Measurements from ENCODE around the gene SUMF2. TPM values are rescaled to one million over a fixed set of nuclear protein-coding genes. Genes with fewer than 3 reads are reported as not detected.
"Not testable (repeated sequence)": the region's sequence is repeated elsewhere in the genome, so short reads cannot be mapped to it uniquely, and the experiment has no call there.

SUMF2 gene
- total and polyA plus RNA-seq, 4 donors, result 92.1 to 147 (median 128) TPM

DNA sequence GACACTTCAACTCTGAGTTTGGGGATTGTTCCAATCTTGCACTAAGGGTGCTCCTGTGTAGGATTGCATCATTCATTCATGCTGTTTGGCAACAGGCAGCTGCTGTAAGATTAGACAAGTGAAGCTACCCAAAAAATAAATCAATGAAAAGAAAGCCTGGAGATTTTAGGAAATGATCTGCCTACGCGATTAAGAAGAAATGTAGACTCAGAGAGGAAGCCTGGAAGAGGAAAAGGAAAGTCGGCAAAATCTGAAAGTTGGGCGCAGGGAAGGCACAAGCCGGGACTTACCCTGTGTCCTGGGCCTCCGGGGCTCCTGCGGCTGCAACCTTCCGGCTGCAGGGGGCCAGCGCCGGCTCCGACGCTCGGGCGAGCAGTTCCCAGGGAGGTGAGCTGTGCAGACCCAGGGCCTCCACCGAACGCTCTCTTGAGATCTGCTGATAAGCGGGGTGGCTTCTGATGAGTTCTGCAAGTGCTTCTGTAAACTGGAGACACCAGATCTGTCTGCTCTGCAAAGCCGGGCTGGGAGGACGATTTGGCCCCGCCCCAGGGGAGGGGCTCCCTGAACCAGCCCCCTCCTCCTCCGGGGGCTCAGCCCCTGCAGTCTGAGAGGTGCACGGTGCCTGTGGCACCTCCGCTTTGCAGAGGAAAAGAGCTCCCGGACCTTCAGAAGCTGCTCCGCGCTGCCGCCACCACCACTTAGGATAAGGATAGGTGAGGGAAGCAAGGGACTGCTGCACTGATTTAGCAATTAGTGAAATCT is 30.2 kb upstream of the SUMF2 start:
- ATAC-seq (ENCODE audit: insufficient read depth, low FRiP score) (peak; percentile 69), DNase-seq (peak; percentile 66 to 69 (median 69))
- peak overlapping the region; percentile 65 for H3K4me3 ChIP-seq
- H3K9me3 ChIP-seq (ENCODE audit: control insufficient read depth in 4 of 4, insufficient read depth in 3 of 4, low read length in 3 of 4), result no peaks in the 10 kb centered on the region
- WGBS, 2 donors, result 0 to 1% methylated on average over 26 to 27 of the region's 27 CpGs
- H3K9ac ChIP-seq (ENCODE audit: insufficient read depth in 1 of 2, low read length in 2 of 2), result peak overlapping the region in 1 of 2 donors; percentile 65
- peaks cover 0 to 1% (median 0%) of the 10 kb centered on the region in 4 donors for H3K36me3 ChIP-seq (ENCODE audit: control insufficient read depth in 4 of 4, insufficient read depth in 4 of 4, low read length in 4 of 4)
- H3K27me3 ChIP-seq (ENCODE audit: control insufficient read depth in 3 of 3, insufficient read depth in 3 of 3, low read length in 2 of 3), result no peaks in the 10 kb centered on the region
- H3K4me1 ChIP-seq (ENCODE audit: control insufficient read depth in 5 of 5, insufficient read depth in 5 of 5, low read length in 5 of 5), result no peaks in the 10 kb centered on the region
- peak overlapping the region in 1 of 2 donors; percentile 79 for H3K27ac ChIP-seq (ENCODE audit: low read depth in 1 of 2, low read length in 1 of 2)
- TF ChIP-seq, protein P1, sequence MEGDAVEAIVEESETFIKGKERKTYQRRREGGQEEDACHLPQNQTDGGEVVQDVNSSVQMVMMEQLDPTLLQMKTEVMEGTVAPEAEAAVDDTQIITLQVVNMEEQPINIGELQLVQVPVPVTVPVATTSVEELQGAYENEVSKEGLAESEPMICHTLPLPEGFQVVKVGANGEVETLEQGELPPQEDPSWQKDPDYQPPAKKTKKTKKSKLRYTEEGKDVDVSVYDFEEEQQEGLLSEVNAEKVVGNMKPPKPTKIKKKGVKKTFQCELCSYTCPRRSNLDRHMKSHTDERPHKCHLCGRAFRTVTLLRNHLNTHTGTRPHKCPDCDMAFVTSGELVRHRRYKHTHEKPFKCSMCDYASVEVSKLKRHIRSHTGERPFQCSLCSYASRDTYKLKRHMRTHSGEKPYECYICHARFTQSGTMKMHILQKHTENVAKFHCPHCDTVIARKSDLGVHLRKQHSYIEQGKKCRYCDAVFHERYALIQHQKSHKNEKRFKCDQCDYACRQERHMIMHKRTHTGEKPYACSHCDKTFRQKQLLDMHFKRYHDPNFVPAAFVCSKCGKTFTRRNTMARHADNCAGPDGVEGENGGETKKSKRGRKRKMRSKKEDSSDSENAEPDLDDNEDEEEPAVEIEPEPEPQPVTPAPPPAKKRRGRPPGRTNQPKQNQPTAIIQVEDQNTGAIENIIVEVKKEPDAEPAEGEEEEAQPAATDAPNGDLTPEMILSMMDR (IDR thresholded peaks at IDR 0.05; ENCODE audit: control extremely low read depth, extremely low read depth), result no peak

DNA sequence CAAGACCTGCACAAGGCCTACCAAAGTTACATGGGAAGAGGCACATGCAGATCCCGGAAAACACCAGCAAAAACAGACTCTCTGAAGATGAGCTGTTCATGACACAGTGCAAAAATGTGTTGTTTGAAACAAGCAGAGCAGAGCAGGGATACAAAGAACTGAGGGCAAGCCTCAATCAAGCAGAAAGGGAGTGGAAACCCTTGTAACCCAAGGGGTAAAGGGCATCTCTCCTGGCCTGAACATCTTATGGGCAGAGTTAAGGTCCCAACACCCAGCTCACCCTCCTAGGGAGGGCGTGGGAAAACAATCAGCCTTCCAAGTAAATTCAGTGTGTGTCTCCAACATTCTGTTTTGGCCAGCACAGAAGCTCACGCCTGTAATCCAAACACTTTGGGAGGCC is 23.4 kb upstream of the SUMF2 start:
- TF ChIP-seq, protein P1 (IDR thresholded peaks at IDR 0.05; ENCODE audit: control extremely low read depth, extremely low read depth), result no peak
- Histone ChIP-seq H3K36me3 (ENCODE audit: control insufficient read depth in 4 of 4, insufficient read depth in 4 of 4, low read length in 4 of 4) (peaks cover 0 to 1% (median 0%) of the 10 kb centered on the region in 4 donors), H3K27me3 (ENCODE audit: control insufficient read depth in 3 of 3, insufficient read depth in 3 of 3, low read length in 2 of 3) (no peaks in the 10 kb centered on the region), H3K4me1 (ENCODE audit: control insufficient read depth in 5 of 5, insufficient read depth in 5 of 5, low read length in 5 of 5) (peaks cover 0 to 2% (median 0%) of the 10 kb centered on the region in 5 donors), H3K9me3 (ENCODE audit: control insufficient read depth in 4 of 4, insufficient read depth in 3 of 4, low read length in 3 of 4) (no peaks in the 10 kb centered on the region), H3K27ac (ENCODE audit: low read depth in 1 of 2, low read length in 1 of 2) (no peak overlapping the region), H3K4me3 (no peak overlapping the region), H3K9ac (ENCODE audit: insufficient read depth in 1 of 2, low read length in 2 of 2) (no peak overlapping the region)
- WGBS, 2 donors, result 83 to 87% methylated on average over 3 of the region's 3 CpGs
- ATAC-seq (ENCODE audit: insufficient read depth, low FRiP score), result no peak
- no peak for DNase-seq

GRCh38 chr7:56045758-56046157 is 18.3 kb upstream of the SUMF2 start:
- not testable (repeated sequence) for H3K27me3 ChIP-seq (ENCODE audit: control insufficient read depth in 3 of 3, insufficient read depth in 3 of 3, low read length in 2 of 3); ATAC-seq (ENCODE audit: insufficient read depth, low FRiP score); H3K4me3 ChIP-seq; H3K36me3 ChIP-seq (ENCODE audit: control insufficient read depth in 4 of 4, insufficient read depth in 4 of 4, low read length in 4 of 4); DNase-seq; H3K9ac ChIP-seq (ENCODE audit: insufficient read depth in 1 of 2, low read length in 2 of 2); H3K27ac ChIP-seq (ENCODE audit: low read depth in 1 of 2, low read length in 1 of 2); H3K9me3 ChIP-seq (ENCODE audit: control insufficient read depth in 4 of 4, insufficient read depth in 3 of 4, low read length in 3 of 4)
- peaks cover 0 to 24% (median 8%) of the 10 kb centered on the region in 5 donors for H3K4me1 ChIP-seq (ENCODE audit: control insufficient read depth in 5 of 5, insufficient read depth in 5 of 5, low read length in 5 of 5)
- 84 to 94% methylated on average over 2 of the region's 2 CpGs for WGBS, 2 donors

GRCh38 chr7:56046721-56047445 is 17.2 kb upstream of the SUMF2 start:
- Histone ChIP-seq H3K27me3 (ENCODE audit: control insufficient read depth in 3 of 3, insufficient read depth in 3 of 3, low read length in 2 of 3) (no peaks in the 10 kb centered on the region), H3K4me3 (no peak overlapping the region), H3K9me3 (ENCODE audit: control insufficient read depth in 4 of 4, insufficient read depth in 3 of 4, low read length in 3 of 4) (no peaks in the 10 kb centered on the region), H3K9ac (ENCODE audit: insufficient read depth in 1 of 2, low read length in 2 of 2) (no peak overlapping the region), H3K4me1 (ENCODE audit: control insufficient read depth in 5 of 5, insufficient read depth in 5 of 5, low read length in 5 of 5) (peaks cover 0 to 24% (median 7%) of the 10 kb centered on the region in 5 donors), H3K36me3 (ENCODE audit: control insufficient read depth in 4 of 4, insufficient read depth in 4 of 4, low read length in 4 of 4) (peaks cover 0 to 4% (median under 1%) of the 10 kb centered on the region in 4 donors), H3K27ac (ENCODE audit: low read depth in 1 of 2, low read length in 1 of 2) (peak overlapping the region in 1 of 2 donors; percentile 60)
- no peak for ATAC-seq (ENCODE audit: insufficient read depth, low FRiP score)
- DNase-seq, result peak; percentile 66 to 88 (median 83)
- TF ChIP-seq, protein P1 (IDR thresholded peaks at IDR 0.05; ENCODE audit: control extremely low read depth, extremely low read depth), result no peak
- WGBS, 2 donors, result 42 to 65% methylated on average over 5 of the region's 5 CpGs

- not testable (repeated sequence) for H3K36me3 ChIP-seq (ENCODE audit: control insufficient read depth in 4 of 4, insufficient read depth in 4 of 4, low read length in 4 of 4); H3K27ac ChIP-seq (ENCODE audit: low read depth in 1 of 2, low read length in 1 of 2); H3K27me3 ChIP-seq (ENCODE audit: control insufficient read depth in 3 of 3, insufficient read depth in 3 of 3, low read length in 2 of 3); ATAC-seq (ENCODE audit: insufficient read depth, low FRiP score); H3K9ac ChIP-seq (ENCODE audit: insufficient read depth in 1 of 2, low read length in 2 of 2); H3K4me3 ChIP-seq; H3K9me3 ChIP-seq (ENCODE audit: control insufficient read depth in 4 of 4, insufficient read depth in 3 of 4, low read length in 3 of 4)
- peak in 2 of 3 donors; percentile 16 to 33 for DNase-seq
- 82 to 85% methylated on average over 11 of the region's 11 CpGs for WGBS, 2 donors
- peaks cover 0 to 30% (median 7%) of the 10 kb centered on the region in 5 donors for H3K4me1 ChIP-seq (ENCODE audit: control insufficient read depth in 5 of 5, insufficient read depth in 5 of 5, low read length in 5 of 5)
Measured at GRCh38 chr7:56047446-56048116, 16.5 kb upstream of the SUMF2 start.

Data from lung (tissue), 12 donors.